C4-2B (cell line): Measurements from ENCODE around the gene URAD.

ENCODE experiments used
- ZFX ChIP-seq: fragments of 450-650 bp; IDR thresholded peaks from 2 replicates; pipeline ENCODE4 v1.6.1; 2017
- TF ChIP-seq, protein P1 (sequence below): fragments of 450-650 bp; conservative IDR thresholded peaks from 2 replicates; pipeline ENCODE4 v1.5.1; 2017; ENCODE audit warnings: mild to moderate bottlenecking

DNA sequence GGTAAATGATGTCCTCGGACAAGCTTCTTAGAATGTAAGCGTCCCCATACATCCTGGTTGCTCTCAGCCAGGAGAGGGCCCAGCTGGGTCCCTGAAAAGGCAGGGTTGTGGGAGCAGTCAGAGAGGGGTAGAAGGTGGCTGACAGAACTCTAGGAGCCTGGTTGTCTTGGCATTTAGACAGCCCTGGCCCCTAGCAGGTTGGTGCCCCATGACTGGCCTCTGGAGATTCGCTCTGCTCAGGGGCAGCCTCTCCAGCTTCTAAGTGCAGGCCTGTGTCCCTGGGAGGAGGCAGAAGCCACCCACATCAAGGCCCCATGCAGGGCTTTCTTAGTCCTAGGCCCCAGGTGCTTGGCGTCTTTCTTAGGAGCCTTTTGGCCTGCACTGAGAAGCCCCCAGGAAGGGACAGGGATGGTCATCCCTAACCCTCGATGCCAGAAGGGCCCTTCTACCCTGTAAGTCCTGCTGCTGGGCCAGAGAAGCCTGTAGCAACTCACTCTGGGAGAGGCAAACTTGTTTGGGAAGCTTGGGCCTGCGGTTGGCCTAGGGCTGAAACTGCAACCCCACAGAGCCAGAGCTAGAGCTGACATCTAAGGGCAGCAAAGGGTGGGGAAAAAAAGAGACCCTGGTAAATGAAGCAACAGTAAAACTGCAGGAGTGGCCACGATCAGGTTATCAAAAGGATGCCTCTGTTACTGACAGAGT is 16.6 kb downstream of the URAD start:
- TF ChIP-seq, protein P1, sequence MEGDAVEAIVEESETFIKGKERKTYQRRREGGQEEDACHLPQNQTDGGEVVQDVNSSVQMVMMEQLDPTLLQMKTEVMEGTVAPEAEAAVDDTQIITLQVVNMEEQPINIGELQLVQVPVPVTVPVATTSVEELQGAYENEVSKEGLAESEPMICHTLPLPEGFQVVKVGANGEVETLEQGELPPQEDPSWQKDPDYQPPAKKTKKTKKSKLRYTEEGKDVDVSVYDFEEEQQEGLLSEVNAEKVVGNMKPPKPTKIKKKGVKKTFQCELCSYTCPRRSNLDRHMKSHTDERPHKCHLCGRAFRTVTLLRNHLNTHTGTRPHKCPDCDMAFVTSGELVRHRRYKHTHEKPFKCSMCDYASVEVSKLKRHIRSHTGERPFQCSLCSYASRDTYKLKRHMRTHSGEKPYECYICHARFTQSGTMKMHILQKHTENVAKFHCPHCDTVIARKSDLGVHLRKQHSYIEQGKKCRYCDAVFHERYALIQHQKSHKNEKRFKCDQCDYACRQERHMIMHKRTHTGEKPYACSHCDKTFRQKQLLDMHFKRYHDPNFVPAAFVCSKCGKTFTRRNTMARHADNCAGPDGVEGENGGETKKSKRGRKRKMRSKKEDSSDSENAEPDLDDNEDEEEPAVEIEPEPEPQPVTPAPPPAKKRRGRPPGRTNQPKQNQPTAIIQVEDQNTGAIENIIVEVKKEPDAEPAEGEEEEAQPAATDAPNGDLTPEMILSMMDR: no peak
- TF ChIP-seq ZFX: no peak
